Daoy (cell line): ENCODE results near the gene PRDX2. TPM values are rescaled to one million over a fixed set of nuclear protein-coding genes. Genes with fewer than 3 reads are reported as not detected.
"Not testable (repeated sequence)": the region's sequence is repeated elsewhere in the genome, so short reads cannot be mapped to it uniquely, and the experiment has no call there.

Experiments
- DNase-seq: peaks from one replicate; pipeline ENCODE4 v3.0.0-alpha.2; 2015; ENCODE audit warnings: low read depth
- total RNA-seq: library from RNA; depleted of rRNA; stranded (reverse); fragments of >200 nt; shearing (Covaris generic); gene quantifications from 2 replicates; pipeline ENCODE4 v1.2.3, GENCODE V29; 2014

Gene PRDX2
- total RNA-seq, 1 experiment from 2014 or later, result 81.7 TPM

- DNase-seq, result peak; percentile 61
Observed at GRCh38 chr19:12825254-12826131, 23.9 kb upstream of the PRDX2 start.

DNA sequence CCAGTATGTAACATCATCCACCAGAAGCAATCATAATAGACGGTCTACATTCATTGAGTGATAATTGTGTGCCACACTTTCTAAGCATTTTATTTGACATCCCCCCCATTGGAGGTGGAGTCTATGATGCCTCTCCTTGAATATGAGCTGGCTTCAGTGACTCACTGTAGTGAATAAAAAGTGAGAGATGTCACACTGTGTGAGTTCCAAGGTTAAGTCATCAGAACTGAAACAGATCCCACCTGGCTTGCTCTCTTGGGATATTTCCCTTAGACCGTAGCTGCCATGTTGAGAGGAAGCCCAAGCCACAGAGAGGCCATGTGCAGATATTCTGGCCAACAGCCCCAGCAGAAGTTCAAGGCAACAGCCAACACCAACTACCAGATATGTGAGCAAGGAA lies 20.2 kb upstream of the PRDX2 start:
- no peak for DNase-seq

DNA sequence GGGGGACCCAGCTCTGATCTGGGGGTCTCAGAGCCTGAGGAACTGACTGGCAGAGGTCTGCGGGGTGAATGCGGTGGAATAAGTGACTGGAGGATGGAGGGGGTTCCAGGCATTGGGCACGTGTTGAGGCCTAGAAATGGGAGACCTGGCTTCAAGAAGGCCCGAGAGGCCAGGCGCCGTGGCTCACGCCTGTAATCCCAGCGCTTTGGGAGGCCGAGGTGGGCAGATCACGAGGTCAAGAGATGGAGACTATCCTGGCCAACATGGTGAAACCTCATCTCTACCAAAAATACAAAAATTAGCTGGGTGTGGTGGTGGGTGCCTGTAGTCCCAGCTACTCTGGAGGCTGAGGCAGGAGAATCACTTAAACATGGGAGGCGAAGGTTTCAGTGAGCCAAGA lies 16.2 kb upstream of the PRDX2 start:
- not testable (repeated sequence) for DNase-seq

DNA sequence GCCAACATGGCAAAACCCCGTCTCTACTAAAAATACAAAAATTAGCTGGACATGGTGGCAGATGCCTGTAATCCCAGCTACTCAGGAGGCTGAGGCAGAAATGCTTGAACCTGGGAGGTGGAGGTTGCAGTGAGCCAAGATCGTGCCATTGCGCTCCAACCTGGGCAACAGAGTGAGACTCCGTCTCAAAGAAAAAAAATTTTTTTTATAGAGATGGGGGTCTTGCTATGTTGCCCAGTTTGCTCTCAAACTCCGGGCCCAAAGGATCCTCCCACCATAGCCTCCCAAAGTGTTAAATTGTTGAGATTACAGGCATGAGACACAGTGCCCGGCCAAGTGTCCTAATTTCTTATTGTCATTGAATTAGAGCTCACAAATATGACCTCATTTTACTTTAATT lies 15.6 kb upstream of the PRDX2 start:
- DNase-seq, result not testable (repeated sequence)

- DNase-seq, result no peak
Observed at GRCh38 chr19:12815088-12815487, 13.5 kb upstream of the PRDX2 start.

GRCh38 chr19:12806242-12807081 lies 4.9 kb upstream of the PRDX2 start, which contains the start of gene RNASEH2A:
TSS of gene RNASEH2A (plus strand) at chr19:12806584. CDS start at chr19:12806674, 90 bp downstream.
- DNase-seq, result peak; percentile 96

DNA sequence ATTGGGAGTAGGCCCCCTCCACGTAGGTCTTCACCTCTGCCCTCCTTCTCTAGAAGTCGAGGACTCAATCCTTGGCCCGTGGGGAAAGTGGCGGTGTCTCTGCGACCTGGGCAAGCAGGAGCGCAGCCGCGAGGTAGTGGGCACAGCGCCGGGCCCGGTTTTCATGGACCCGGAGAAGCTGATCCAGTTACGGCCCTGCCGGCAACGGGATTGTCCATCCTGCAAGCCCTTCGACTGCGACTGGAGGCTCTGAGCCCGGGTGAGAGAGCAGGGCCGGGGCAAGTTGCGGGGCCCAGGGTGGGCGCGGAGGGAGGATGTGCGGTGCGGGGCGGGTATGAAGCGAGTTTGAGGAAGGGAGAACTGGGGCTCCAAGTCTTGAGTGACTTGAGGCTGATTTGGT lies 2.5 kb upstream of the PRDX2 start:
- no peak for DNase-seq

DNA sequence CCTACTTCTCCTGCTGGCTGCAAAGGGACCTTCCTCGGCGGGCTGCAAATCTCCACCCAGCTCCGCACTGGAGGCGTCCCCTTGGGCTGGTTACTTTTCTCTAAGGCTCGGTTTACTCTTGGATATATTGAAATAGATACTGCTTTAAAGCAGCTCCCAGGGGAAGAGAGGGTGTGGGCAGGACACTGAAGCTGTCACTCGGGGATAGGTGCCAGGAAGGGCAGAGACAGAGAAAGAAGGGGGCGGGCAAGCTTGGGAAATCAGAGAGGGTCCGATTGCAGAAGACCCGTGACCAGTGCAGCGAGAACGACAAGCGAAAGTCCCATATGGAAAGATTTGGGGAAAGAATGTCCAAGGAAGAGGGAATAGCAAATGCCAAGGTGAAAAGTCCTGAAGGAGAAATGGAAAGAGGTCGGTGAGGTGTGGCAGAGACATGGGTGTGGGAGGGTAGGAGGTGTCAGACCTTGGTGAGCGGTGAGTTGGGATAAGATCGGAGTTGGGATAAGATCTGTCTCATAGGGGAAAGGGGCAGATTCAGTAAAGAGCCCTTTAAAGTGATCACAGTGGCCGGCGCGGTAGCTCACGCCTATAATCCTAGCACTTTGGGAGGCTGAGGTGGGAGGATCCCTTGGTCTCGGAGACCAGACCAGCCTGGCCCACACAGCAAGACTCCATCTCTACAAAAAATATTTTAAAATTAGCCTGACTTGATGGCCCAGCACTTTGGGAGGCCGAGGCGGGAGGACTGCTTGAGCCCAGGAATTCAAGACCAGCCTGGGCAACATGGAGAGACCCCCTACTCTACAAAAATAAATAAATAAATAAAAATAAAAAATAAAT lies 887 bp upstream of the PRDX2 start:
- DNase-seq, result no peak

DNA sequence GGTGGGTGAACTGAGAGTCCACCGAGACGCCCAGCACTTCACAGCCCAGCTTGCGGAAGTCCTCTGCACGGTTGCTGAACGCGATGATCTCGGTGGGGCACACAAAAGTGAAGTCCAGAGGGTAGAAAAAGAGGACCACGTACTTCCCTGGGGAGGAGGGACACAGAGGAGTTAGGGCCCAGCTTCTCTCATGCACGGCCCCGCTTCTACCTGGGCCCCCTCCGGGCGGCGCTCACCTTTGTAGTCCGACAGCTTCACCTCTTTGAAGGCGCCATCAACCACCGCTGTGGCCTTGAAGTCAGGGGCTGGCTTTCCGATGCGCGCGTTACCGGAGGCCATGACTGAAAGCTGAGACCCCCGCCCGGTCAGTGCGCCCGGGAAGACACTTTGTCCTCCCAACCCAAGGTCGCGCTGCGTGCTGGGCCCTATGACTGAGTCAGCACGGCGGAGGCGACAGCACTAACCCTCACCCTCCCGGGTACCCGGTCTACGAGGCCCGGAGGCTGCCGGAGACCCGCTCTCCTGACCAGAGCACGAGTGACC lies 606 bp downstream of the PRDX2 start:
- DNase-seq, result no peak

DNA sequence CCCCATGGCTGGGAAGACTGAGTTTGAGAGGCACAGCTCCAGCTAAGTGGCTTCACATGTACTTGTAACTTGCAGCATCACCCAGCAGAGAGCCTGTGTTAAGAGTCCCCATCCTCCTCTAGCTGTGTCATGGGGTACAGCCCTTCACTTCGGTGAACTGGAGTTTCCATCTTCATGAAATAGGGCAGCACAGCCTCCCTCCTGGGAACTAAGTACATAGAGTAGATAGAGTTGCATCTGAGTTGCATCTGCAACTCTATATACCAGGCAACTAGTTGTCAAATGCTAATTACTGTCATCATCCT lies 1.2 kb downstream of the PRDX2 start:
- no peak for DNase-seq

- DNase-seq, result no peak
Observed at GRCh38 chr19:12799742-12800465, 1.7 kb downstream of the PRDX2 start.

GRCh38 chr19:12797607-12798006 lies 4.0 kb downstream of the PRDX2 start:
- DNase-seq, result not testable (repeated sequence)

GRCh38 chr19:12797141-12797587 lies 4.4 kb downstream of the PRDX2 start:
- no peak for DNase-seq

- DNase-seq, result peak; percentile 87
Observed at GRCh38 chr19:12796146-12797071, 5.2 kb downstream of the PRDX2 start.

DNA sequence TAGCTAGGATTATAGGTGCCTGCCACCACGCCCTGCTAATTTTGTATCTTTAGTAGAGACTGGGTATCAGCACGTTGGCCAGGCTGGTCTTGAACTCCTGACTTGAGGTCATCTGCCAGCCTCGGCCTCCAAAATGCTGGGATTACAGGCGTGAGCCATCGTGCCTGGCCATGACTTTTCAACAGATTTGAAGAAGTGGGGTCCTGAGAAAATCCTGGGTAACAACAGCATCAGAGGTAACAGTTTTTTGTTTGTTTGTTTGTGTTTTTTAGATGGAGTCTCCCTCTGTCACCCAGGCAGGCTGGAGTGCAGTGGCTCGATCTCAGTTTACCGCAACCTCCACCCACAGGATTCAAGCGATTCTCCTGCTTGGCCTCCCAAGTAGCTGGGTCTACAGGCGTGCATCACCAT lies 6.6 kb downstream of the PRDX2 start:
- DNase-seq, result no peak

GRCh38 chr19:12794196-12794941 lies 7.2 kb downstream of the PRDX2 start:
- DNase-seq, result no peak

DNA sequence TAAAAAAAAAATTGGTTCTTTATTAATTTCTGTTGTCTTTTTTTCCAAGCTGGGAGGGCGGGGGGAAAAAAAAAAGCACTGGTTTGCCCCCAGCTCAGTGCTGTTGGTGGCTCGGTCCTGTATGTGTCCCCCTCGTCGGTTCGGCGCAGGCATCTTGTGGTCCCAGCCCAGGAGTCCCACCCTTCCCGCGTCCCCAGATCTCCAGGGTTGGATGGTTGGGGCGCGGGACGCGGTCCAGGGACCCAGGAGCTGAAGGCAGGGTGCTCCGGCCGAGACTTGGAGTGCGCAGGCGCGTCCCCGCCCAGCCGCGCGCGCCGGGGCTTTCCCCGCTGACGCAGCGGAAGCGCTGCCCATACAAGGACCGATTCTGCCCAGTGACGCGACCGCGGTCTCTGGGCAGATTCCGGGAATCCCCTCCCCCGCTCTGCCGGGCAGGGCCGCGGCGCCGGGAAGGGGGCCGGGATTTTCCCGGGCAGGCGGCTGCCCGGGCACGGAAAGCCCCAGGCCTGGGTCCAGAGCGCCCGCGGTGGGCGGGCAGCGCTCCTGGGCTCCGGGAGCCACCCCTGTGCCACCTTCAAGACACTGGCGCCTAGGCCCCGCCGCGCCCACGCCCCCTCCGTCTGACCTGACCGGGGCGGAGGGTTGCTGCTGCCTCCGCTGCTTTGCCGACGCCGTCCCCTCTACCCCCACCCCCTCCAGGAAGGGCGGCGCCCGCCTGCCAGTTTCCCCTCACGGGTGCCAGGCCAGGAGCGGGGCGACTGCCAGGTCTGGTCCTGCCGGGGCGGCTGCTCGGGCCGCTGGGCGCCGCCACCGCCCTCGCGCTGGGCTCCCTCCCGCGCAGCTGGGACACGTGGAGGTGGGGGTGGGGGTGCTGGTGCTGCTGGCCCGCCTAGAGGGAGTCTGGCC lies 8.1 kb downstream of the PRDX2 start:
- DNase-seq, result peak; percentile 98

DNA sequence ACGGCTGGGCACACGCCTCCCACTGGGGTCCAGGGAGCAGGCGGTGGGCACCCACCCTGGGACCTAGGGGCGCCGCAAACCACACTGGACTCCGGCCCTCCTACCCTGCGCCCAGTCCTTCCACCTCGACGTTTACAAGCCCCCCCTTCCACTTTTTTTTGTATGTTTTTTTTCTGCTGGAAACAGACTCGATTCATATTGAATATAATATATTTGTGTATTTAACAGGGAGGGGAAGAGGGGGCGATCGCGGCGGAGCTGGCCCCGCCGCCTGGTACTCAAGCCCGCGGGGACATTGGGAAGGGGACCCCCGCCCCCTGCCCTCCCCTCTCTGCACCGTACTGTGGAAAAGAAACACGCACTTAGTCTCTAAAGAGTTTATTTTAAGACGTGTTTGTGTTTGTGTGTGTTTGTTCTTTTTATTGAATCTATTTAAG lies 8.7 kb downstream of the PRDX2 start:
- DNase-seq, result no peak
